DOHH2 (cell line): ENCODE results near the gene CCL13.

Source experiments
- EZH2phosphoT487 ChIP-seq: fragments of 200-600 bp; sonication (generic); IDR thresholded peaks from 2 replicates; pipeline ENCODE4 v1.6.1; 2017; ENCODE audit warnings: borderline replicate concordance, mild to moderate bottlenecking, antibody characterized with exemption, low read length, moderate library complexity, mixed read lengths
- TF ChIP-seq, protein P1 (sequence below): fragments of 200-600 bp; sonication (generic); IDR thresholded peaks from one replicate; pipeline ENCODE4 v1.5.1; 2014; ENCODE audit warnings: antibody characterized with exemption, mild to moderate bottlenecking, low read depth, low read length; ENCODE audit not compliant: poor library complexity, severe bottlenecking

GRCh38 chr17:34387566-34387965, 31.3 kb downstream of the CCL13 start:
- TF ChIP-seq, protein P1, sequence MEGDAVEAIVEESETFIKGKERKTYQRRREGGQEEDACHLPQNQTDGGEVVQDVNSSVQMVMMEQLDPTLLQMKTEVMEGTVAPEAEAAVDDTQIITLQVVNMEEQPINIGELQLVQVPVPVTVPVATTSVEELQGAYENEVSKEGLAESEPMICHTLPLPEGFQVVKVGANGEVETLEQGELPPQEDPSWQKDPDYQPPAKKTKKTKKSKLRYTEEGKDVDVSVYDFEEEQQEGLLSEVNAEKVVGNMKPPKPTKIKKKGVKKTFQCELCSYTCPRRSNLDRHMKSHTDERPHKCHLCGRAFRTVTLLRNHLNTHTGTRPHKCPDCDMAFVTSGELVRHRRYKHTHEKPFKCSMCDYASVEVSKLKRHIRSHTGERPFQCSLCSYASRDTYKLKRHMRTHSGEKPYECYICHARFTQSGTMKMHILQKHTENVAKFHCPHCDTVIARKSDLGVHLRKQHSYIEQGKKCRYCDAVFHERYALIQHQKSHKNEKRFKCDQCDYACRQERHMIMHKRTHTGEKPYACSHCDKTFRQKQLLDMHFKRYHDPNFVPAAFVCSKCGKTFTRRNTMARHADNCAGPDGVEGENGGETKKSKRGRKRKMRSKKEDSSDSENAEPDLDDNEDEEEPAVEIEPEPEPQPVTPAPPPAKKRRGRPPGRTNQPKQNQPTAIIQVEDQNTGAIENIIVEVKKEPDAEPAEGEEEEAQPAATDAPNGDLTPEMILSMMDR: no peak
- TF ChIP-seq EZH2phosphoT487: no peak
